Glutamatergic neuron (in vitro differentiated cells): Measurements from ENCODE around the gene DHX9. TPM values are rescaled to one million over a fixed set of nuclear protein-coding genes. Genes with fewer than 3 reads are reported as not detected.

Experiments
- DNase-seq: peaks from one replicate; pipeline ENCODE4 v3.0.0; 2022
- H3K27ac Mint-ChIP-seq: one replicate; pipeline ENCODE4 v1.8.0; 2020; ENCODE audit warnings: mild to moderate bottlenecking, mixed read lengths, inconsistent platforms; ENCODE audit not compliant: unreplicated experiment
- H3K27me3 Mint-ChIP-seq: one replicate; pipeline ENCODE4 v1.8.0; 2020; ENCODE audit warnings: mild to moderate bottlenecking, moderate library complexity, mixed read lengths, inconsistent platforms; ENCODE audit not compliant: unreplicated experiment
- H3K36me3 Mint-ChIP-seq: one replicate; pipeline ENCODE4 v1.8.0; 2020; ENCODE audit warnings: mild to moderate bottlenecking, mixed read lengths, inconsistent platforms; ENCODE audit not compliant: unreplicated experiment
- H3K4me1 Mint-ChIP-seq: one replicate; pipeline ENCODE4 v1.8.0; 2020; ENCODE audit warnings: mild to moderate bottlenecking, low read depth, mixed read lengths, inconsistent platforms; ENCODE audit not compliant: unreplicated experiment
- H3K4me3 Mint-ChIP-seq: one replicate; pipeline ENCODE4 v1.8.0; 2020; ENCODE audit warnings: mild to moderate bottlenecking, mixed read lengths, inconsistent platforms; ENCODE audit not compliant: unreplicated experiment
- H3K9me3 Mint-ChIP-seq: one replicate; pipeline ENCODE4 v1.8.0; 2020; ENCODE audit warnings: mild to moderate bottlenecking, moderate library complexity, mixed read lengths, inconsistent platforms; ENCODE audit not compliant: unreplicated experiment
- total RNA-seq: library from RNA; stranded (reverse); fragmentation: NEBNext Ultra II Directional; extraction: Animal tissue kit (Norgen Biotek cat#: 25700); gene quantifications from one replicate; pipeline ENCODE4 v1.2.1, GENCODE V29; 2021; ENCODE audit not compliant: unreplicated experiment
- TF ChIP-seq, protein P1 (sequence below): fragments of 200-600 bp; sonication (generic); IDR thresholded peaks from one replicate; pipeline ENCODE4 v1.5.0; 2021; ENCODE audit not compliant: partially characterized antibody, unreplicated experiment

DHX9 gene
- total RNA-seq, 1 donor from 2014 or later: 215 TPM

DNA sequence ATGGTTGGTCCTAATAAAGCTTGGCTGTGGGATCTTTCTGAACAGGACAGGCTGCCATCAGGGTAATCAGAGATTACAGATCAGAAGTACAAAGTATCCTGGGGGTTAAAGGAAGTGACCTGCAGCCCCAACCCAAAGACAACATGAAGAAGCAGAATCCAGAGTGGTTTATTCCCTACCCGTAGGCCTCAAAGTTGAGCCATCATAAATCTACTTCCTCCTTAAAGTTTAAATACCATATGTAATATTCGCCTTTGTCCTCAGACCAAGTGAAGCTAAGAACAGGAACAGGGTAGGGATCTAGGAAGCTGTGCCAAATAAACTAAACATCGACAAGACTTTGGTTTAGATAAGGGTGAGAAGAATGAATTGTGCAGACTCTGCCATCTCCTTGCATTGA lies 15.9 kb upstream of the DHX9 start:
- Mint-ChIP-seq H3K9me3 (no peaks in the 10 kb centered on the region), H3K27me3 (no peaks in the 10 kb centered on the region), H3K4me1 (no peaks in the 10 kb centered on the region), H3K36me3 (no peaks in the 10 kb centered on the region), H3K4me3 (no peak overlapping the region), H3K27ac (no peak overlapping the region)
- TF ChIP-seq, protein P1, sequence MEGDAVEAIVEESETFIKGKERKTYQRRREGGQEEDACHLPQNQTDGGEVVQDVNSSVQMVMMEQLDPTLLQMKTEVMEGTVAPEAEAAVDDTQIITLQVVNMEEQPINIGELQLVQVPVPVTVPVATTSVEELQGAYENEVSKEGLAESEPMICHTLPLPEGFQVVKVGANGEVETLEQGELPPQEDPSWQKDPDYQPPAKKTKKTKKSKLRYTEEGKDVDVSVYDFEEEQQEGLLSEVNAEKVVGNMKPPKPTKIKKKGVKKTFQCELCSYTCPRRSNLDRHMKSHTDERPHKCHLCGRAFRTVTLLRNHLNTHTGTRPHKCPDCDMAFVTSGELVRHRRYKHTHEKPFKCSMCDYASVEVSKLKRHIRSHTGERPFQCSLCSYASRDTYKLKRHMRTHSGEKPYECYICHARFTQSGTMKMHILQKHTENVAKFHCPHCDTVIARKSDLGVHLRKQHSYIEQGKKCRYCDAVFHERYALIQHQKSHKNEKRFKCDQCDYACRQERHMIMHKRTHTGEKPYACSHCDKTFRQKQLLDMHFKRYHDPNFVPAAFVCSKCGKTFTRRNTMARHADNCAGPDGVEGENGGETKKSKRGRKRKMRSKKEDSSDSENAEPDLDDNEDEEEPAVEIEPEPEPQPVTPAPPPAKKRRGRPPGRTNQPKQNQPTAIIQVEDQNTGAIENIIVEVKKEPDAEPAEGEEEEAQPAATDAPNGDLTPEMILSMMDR: no peak
- DNase-seq: no peak

DNA sequence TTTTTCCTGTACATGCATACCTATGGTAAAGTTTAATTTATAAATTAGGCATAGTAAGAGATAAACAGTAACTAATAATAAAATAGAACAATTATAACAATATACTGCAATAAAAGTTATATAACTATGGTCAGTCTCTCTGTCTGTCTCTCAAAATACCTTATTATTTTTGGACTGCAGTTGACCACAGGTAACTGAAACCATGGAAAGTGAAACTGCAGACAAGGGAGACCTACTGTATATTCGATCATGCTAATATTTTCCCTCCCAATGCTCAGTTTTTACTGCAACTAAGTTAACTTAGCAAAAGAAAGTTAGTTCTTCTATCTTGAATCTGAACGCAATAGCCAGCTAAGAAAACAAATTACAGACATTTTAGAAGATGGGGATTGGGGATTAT lies 12.3 kb upstream of the DHX9 start:
- Mint-ChIP-seq H3K4me3 (no peak overlapping the region), H3K27me3 (no peaks in the 10 kb centered on the region), H3K9me3 (no peaks in the 10 kb centered on the region), H3K4me1 (no peaks in the 10 kb centered on the region), H3K27ac (no peak overlapping the region), H3K36me3 (no peaks in the 10 kb centered on the region)
- DNase-seq: no peak
- TF ChIP-seq, protein P1: no peak

DNA sequence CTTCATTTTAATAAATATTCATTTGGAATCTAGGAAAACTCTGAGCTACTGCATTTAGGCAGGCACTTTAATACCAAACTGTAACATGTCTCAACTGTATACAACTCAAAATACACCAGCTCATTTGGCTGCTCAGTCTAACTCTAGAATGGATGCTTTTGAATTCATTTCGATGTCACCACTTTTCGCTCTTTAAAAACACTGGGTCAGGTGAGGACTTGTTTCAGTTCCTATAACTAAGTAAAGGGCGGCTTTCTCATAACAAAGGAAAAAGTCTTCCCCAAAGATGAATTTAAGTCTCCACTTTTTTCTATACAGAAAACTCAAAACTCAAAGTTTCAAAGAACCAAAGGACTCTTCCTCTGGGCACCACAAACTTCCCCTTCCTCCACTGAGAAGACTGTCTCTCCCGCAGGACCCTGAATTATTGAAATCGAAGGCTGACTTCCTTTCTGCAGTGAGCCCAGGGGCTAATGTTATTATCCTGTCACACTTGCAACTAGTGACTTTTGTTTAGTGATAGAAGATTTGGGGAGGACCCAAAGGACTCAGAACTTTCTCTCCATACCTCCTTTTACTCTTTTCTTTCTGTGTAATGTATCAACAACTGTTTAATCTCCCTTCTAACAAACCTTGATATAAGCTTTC lies 9.7 kb upstream of the DHX9 start:
- Mint-ChIP-seq H3K27ac (no peak overlapping the region), H3K27me3 (no peaks in the 10 kb centered on the region), H3K4me1 (no peaks in the 10 kb centered on the region), H3K4me3 (no peak overlapping the region), H3K36me3 (no peaks in the 10 kb centered on the region), H3K9me3 (no peaks in the 10 kb centered on the region)
- no peak for DNase-seq
- TF ChIP-seq, protein P1: no peak

DNA sequence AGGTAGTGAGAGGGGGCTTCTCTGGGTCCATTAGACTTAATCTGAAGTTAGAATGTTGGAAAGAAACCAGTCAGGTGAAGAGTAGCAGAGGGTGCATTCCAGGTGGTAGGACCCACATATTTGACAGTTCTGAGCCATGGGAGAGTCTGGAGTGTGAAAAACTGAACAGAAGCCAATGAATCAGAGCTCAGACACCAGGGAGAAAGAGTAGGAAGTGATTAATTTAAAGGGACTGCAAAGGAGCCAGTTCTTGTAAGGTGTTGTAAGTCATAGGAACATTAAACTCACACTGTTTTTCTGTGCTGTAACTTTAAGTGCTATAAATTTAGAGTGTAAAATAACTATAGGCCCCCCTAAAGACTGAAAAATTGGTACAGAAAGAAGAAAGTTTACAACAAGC lies 5.9 kb upstream of the DHX9 start:
- Mint-ChIP-seq H3K27me3 (peaks cover 1% of the 10 kb centered on the region), H3K4me1 (no peaks in the 10 kb centered on the region), H3K4me3 (no peak overlapping the region), H3K9me3 (peaks cover 1% of the 10 kb centered on the region), H3K36me3 (no peaks in the 10 kb centered on the region), H3K27ac (no peak overlapping the region)
- DNase-seq: no peak
- TF ChIP-seq, protein P1: no peak

DNA sequence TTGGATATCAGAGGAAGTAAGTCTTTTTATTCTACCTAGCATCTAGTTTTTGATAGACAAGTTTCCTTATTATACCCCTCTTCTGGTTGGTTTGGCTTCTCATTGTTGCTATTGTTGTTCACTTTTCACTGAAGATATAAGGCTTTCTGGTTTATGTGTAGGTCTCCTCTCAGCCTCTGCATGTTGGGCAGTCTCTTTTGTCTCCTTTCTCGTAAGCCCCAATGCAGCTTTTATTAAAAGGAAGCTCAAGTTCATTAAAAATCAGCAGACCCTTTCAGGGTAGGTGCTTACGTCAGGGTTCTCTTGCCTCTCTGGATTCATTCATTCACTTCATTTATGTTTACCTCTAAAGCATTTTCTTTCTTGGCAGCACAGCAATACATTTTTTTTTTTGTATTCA lies 4.8 kb upstream of the DHX9 start:
- no peak overlapping the region for H3K4me3 Mint-ChIP-seq
- peaks cover 4% of the 10 kb centered on the region for H3K27me3 Mint-ChIP-seq
- no peaks in the 10 kb centered on the region for H3K4me1 Mint-ChIP-seq

More for the DNA sequence above, 4.8 kb upstream of the DHX9 start:
- DNase-seq: no peak
- TF ChIP-seq, protein P1: no peak
- H3K27ac Mint-ChIP-seq: no peak overlapping the region
- H3K9me3 Mint-ChIP-seq: peaks cover 7% of the 10 kb centered on the region
- H3K36me3 Mint-ChIP-seq: no peaks in the 10 kb centered on the region
